ENCODE measurements around the gene POFUT2.

POFUT2 gene

GRCh38 chr21:45253633-45254459 is 33.8 kb downstream of the POFUT2 start:
- in situ Hi-C loops (cut with MboI; ENCODE audit: low sequenced_read_pairs) = no loop called here

- in situ Hi-C loops (cut with MboI; ENCODE audit: low sequenced_read_pairs) = no loop called here
Measured at GRCh38 chr21:45253180-45253579, 34.5 kb downstream of the POFUT2 start.

GRCh38 chr21:45252448-45252925 is 35.2 kb downstream of the POFUT2 start:
- in situ Hi-C loops (cut with MboI; ENCODE audit: low sequenced_read_pairs) = no loop called here

GRCh38 chr21:45251635-45252447 is 35.9 kb downstream of the POFUT2 start:
- in situ Hi-C loops (cut with MboI; ENCODE audit: low sequenced_read_pairs) = no loop called here

GRCh38 chr21:45250914-45251634 is 36.6 kb downstream of the POFUT2 start:
- in situ Hi-C loops (cut with MboI; ENCODE audit: low sequenced_read_pairs) = no loop called here

- in situ Hi-C loops (cut with MboI; ENCODE audit: low sequenced_read_pairs) = no loop called here
Measured at GRCh38 chr21:45250272-45250671, 37.4 kb downstream of the POFUT2 start.

- in situ Hi-C loops (cut with MboI; ENCODE audit: low sequenced_read_pairs) = no loop called here
Measured at GRCh38 chr21:45249626-45250025, 38.1 kb downstream of the POFUT2 start.

- in situ Hi-C loops (cut with MboI; ENCODE audit: low sequenced_read_pairs) = no loop called here
Measured at GRCh38 chr21:45248893-45249381, 38.8 kb downstream of the POFUT2 start.

- in situ Hi-C loops (cut with MboI; ENCODE audit: low sequenced_read_pairs) = no loop called here
Measured at GRCh38 chr21:45248301-45248892, 39.3 kb downstream of the POFUT2 start.

- in situ Hi-C loops (cut with MboI; ENCODE audit: low sequenced_read_pairs) = no loop called here
Measured at GRCh38 chr21:45246386-45247320, 41.0 kb downstream of the POFUT2 start.

- in situ Hi-C loops (cut with MboI; ENCODE audit: low sequenced_read_pairs) = no loop called here
Measured at GRCh38 chr21:45244799-45245340, 42.8 kb downstream of the POFUT2 start.

- in situ Hi-C loops (cut with MboI; ENCODE audit: low sequenced_read_pairs) = no loop called here
Measured at GRCh38 chr21:45243603-45244002, 44.1 kb downstream of the POFUT2 start.

- in situ Hi-C loops (cut with MboI; ENCODE audit: low sequenced_read_pairs) = no loop called here
Measured at GRCh38 chr21:45241357-45241756, 46.3 kb downstream of the POFUT2 start.

GRCh38 chr21:45237401-45237800 is 50.3 kb downstream of the POFUT2 start:
- in situ Hi-C loops (cut with MboI; ENCODE audit: low sequenced_read_pairs) = no loop called here

GRCh38 chr21:45236481-45236880 is 51.2 kb downstream of the POFUT2 start:
- in situ Hi-C loops (cut with MboI; ENCODE audit: low sequenced_read_pairs) = no loop called here

- in situ Hi-C loops (cut with MboI; ENCODE audit: low sequenced_read_pairs) = no loop called here
Measured at GRCh38 chr21:45235488-45235887, 52.2 kb downstream of the POFUT2 start.

- in situ Hi-C loops (cut with MboI; ENCODE audit: low sequenced_read_pairs) = no loop called here
Measured at GRCh38 chr21:45234965-45235364, 52.7 kb downstream of the POFUT2 start.

GRCh38 chr21:45234127-45234526 is 53.6 kb downstream of the POFUT2 start:
- in situ Hi-C loops (cut with MboI; ENCODE audit: low sequenced_read_pairs) = no loop called here

GRCh38 chr21:45231705-45232104 is 56.0 kb downstream of the POFUT2 start:
- in situ Hi-C loops (cut with MboI; ENCODE audit: low sequenced_read_pairs) = no loop called here

All from HL-60/S4 treated with phorbol 12-myristate 13-acetate at 8.2 ng/mL for 4 days and 3 days (cell line).